ENCODE data around the gene TXNIP. TPM values are rescaled to one million over a fixed set of nuclear protein-coding genes. Genes with fewer than 3 reads are reported as not detected.
A peak's percentile ranks its signal among the peaks of the same experiment; 100 is the strongest.

Gene TXNIP
- total and polyA plus RNA-seq, 2 experiments from 2014 or later: 22.8 to 29.1 TPM

DNA sequence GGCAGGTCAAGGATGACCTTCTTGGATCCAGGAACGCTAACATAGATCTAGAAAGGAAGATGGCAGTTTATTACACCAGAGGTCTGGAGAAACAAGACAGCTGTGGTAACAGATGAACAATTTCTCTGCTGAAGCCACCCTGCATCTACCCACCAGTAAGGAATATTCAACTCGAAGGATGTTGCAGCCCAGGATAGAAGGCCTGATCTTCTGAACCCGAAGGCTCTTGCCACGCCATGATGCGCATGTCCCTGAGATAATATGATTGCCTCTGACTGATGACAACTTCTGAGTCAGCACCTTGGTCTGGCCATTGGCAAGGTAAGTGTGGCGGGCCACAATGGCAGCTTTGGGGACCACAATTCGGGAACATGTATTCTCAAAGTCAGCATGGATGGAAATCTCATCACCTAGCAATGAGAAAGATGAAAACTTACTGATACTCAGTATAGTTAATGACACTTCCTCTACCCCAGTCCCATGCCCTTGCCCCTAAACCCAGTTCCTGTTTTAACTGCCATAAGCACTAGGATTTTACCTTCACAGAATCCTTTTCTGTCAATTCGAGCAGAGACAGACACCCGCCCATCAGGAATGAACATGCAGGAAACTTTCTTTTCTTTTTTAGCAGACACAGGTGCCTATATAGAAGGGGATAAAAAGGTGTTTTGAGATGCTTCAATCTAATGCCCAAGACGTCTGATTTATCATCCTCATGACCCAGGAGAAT, 1.8 kb downstream of the TXNIP start:
- H3K79me2 ChIP-seq (replicated peaks; ENCODE audit: insufficient read depth): peaks cover 18% of the 10 kb centered on the region
- Mint-ChIP-seq H3K4me3 (peak overlapping the region; percentile 99), H3K4me1 (peaks cover 50% of the 10 kb centered on the region), H3K36me3 (ENCODE audit: low read depth) (peaks cover 48% of the 10 kb centered on the region), H3K9me3 (no peaks in the 10 kb centered on the region), H3K27me3 (ENCODE audit: insufficient read depth, low read depth, poor library complexity) (peaks cover 9% of the 10 kb centered on the region), H3K27ac (no peak overlapping the region)
- H3K27me3 ChIP-seq (ENCODE audit: insufficient read depth): no peaks in the 10 kb centered on the region
- H3K4me1 ChIP-seq (ENCODE audit: insufficient read depth): peaks cover 34% of the 10 kb centered on the region
- no peak overlapping the region for H3K27ac ChIP-seq (ENCODE audit: low read depth)
- no peaks in the 10 kb centered on the region; the same call in 1 of the 2 replicates for H3K36me3 ChIP-seq (ENCODE audit: insufficient read depth)
- H4K20me1 ChIP-seq (replicated peaks; ENCODE audit: insufficient read depth): no peaks in the 10 kb centered on the region
- H3K4me3 ChIP-seq: peak overlapping the region; percentile 75
- no peaks in the 10 kb centered on the region for H3K9me2 ChIP-seq (ENCODE audit: insufficient read depth)
- TF ChIP-seq POLR2AphosphoS5 (IDR thresholded peaks at IDR 0.05; ENCODE audit: low read depth): peak; percentile 14; the same call in 1 of the 2 replicates
- TF ChIP-seq, protein P1, sequence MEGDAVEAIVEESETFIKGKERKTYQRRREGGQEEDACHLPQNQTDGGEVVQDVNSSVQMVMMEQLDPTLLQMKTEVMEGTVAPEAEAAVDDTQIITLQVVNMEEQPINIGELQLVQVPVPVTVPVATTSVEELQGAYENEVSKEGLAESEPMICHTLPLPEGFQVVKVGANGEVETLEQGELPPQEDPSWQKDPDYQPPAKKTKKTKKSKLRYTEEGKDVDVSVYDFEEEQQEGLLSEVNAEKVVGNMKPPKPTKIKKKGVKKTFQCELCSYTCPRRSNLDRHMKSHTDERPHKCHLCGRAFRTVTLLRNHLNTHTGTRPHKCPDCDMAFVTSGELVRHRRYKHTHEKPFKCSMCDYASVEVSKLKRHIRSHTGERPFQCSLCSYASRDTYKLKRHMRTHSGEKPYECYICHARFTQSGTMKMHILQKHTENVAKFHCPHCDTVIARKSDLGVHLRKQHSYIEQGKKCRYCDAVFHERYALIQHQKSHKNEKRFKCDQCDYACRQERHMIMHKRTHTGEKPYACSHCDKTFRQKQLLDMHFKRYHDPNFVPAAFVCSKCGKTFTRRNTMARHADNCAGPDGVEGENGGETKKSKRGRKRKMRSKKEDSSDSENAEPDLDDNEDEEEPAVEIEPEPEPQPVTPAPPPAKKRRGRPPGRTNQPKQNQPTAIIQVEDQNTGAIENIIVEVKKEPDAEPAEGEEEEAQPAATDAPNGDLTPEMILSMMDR (conservative IDR thresholded peaks at IDR 0.05; ENCODE audit: low read depth in 2 of 2): no peak
- DNase-seq (ENCODE audit: low spot score) (no peak), ATAC-seq (no peak)
- H2AFZ ChIP-seq: no peak overlapping the region
- H3F3A ChIP-seq (replicated peaks; ENCODE audit: low read depth): peaks cover 5% of the 10 kb centered on the region
- H3K4me2 ChIP-seq: peak overlapping the region; percentile 87

DNA sequence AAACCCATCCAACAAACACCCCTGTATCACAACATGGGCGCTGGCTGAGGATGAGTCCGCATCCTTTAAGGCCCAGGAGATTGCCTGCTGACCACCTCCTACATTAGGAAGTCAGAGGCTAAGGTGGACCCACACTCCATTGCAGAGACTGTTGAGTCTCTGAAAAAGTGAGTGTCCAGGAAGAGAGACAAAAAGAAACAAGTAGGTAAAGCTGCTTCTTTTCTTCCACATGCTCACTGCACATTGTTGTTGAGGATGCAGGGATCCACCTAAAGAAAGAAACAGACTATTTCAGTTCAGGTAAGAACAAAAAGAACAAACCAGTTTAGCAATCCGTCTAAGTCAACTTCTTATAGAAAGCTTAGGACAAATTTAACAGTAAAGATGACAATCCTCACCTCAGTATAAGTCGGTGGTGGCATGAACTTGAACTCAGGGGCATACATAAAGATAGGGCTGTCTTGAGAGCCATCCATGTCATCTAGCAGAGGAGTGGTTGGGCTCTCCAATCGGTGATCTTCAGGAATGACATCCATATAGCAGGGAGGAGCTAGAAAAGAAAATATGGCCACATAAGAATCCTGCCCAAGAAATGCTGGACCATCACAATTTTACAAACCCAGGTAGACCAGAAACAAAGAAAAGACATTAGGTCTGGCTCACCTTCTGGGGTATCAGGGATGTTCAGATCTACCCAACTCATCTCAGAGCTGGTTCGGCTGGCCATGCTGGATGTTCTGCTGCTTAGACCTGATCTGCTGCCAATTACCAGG, 2.6 kb downstream of the TXNIP start:
- Histone ChIP-seq H3K27me3 (ENCODE audit: insufficient read depth) (no peaks in the 10 kb centered on the region), H3K4me3 (peak overlapping the region; percentile 75; the same call in 1 of the 2 replicates), H3F3A (replicated peaks; ENCODE audit: low read depth) (peaks cover 5% of the 10 kb centered on the region), H2AFZ (no peak overlapping the region), H3K9me2 (ENCODE audit: insufficient read depth) (no peaks in the 10 kb centered on the region), H3K36me3 (ENCODE audit: insufficient read depth) (no peaks in the 10 kb centered on the region; the same call in 1 of the 2 replicates), H3K27ac (ENCODE audit: low read depth) (no peak overlapping the region), H3K4me1 (ENCODE audit: insufficient read depth) (peaks cover 28% of the 10 kb centered on the region), H3K79me2 (replicated peaks; ENCODE audit: insufficient read depth) (peaks cover 18% of the 10 kb centered on the region), H3K4me2 (0 out of 2 replicates have a peak overlapping the region, but pooled peaks have one; percentile 87), H4K20me1 (replicated peaks; ENCODE audit: insufficient read depth) (no peaks in the 10 kb centered on the region)
- H3K27ac Mint-ChIP-seq: no peak overlapping the region
- no peaks in the 10 kb centered on the region for H3K9me3 Mint-ChIP-seq
- TF ChIP-seq EZH2phosphoT487 (IDR thresholded peaks at IDR 0.05; ENCODE audit: unreplicated experiment) (no peak), JUNB (IDR thresholded peaks at IDR 0.05; ENCODE audit: unreplicated experiment) (no peak), CREB1 (CRISPR knock-in tag; IDR thresholded peaks at IDR 0.05; ENCODE audit: low read depth) (no peak), ZNF331 (CRISPR knock-in tag; IDR thresholded peaks at IDR 0.05; ENCODE audit: low read depth) (no peak), EZH2 (IDR thresholded peaks at IDR 0.05; ENCODE audit: low read depth, unreplicated experiment) (no peak), POLR2AphosphoS5 (IDR thresholded peaks at IDR 0.05; ENCODE audit: low read depth) (peak; percentile 14; the same call in 1 of the 2 replicates)
- TF ChIP-seq, protein P2, sequence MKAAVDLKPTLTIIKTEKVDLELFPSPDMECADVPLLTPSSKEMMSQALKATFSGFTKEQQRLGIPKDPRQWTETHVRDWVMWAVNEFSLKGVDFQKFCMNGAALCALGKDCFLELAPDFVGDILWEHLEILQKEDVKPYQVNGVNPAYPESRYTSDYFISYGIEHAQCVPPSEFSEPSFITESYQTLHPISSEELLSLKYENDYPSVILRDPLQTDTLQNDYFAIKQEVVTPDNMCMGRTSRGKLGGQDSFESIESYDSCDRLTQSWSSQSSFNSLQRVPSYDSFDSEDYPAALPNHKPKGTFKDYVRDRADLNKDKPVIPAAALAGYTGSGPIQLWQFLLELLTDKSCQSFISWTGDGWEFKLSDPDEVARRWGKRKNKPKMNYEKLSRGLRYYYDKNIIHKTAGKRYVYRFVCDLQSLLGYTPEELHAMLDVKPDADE (IDR thresholded peaks at IDR 0.05): no peak
- TF ChIP-seq, protein P3, sequence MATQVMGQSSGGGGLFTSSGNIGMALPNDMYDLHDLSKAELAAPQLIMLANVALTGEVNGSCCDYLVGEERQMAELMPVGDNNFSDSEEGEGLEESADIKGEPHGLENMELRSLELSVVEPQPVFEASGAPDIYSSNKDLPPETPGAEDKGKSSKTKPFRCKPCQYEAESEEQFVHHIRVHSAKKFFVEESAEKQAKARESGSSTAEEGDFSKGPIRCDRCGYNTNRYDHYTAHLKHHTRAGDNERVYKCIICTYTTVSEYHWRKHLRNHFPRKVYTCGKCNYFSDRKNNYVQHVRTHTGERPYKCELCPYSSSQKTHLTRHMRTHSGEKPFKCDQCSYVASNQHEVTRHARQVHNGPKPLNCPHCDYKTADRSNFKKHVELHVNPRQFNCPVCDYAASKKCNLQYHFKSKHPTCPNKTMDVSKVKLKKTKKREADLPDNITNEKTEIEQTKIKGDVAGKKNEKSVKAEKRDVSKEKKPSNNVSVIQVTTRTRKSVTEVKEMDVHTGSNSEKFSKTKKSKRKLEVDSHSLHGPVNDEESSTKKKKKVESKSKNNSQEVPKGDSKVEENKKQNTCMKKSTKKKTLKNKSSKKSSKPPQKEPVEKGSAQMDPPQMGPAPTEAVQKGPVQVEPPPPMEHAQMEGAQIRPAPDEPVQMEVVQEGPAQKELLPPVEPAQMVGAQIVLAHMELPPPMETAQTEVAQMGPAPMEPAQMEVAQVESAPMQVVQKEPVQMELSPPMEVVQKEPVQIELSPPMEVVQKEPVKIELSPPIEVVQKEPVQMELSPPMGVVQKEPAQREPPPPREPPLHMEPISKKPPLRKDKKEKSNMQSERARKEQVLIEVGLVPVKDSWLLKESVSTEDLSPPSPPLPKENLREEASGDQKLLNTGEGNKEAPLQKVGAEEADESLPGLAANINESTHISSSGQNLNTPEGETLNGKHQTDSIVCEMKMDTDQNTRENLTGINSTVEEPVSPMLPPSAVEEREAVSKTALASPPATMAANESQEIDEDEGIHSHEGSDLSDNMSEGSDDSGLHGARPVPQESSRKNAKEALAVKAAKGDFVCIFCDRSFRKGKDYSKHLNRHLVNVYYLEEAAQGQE (IDR thresholded peaks at IDR 0.05; ENCODE audit: unreplicated experiment): no peak
- peaks cover 48% of the 10 kb centered on the region for H3K36me3 Mint-ChIP-seq (ENCODE audit: low read depth)
- H3K4me3 Mint-ChIP-seq: peak overlapping the region; percentile 99
- ATAC-seq (no peak), DNase-seq (ENCODE audit: low spot score) (no peak)
- peaks cover 6% of the 10 kb centered on the region for H3K27me3 Mint-ChIP-seq (ENCODE audit: insufficient read depth, low read depth, poor library complexity)
- H3K4me1 Mint-ChIP-seq: peaks cover 46% of the 10 kb centered on the region
